B cell (primary cell): ENCODE data around the gene GRB10.

Experiments used
- CTCF ChIP-seq: fragments of 200-600 bp; IDR thresholded peaks from one replicate; pipeline ENCODE4 v1.8.0; 2022; ENCODE audit warnings: antibody characterized with exemption, mild to moderate bottlenecking
- EZH2 ChIP-seq: IDR thresholded peaks from 2 replicates; pipeline ENCODE4 v1.6.1; 2012; ENCODE audit warnings: borderline replicate concordance, low read depth, mild to moderate bottlenecking, moderate library complexity, low read length; ENCODE audit not compliant: insufficient read depth, poor library complexity, severe bottlenecking

- no peak for TF ChIP-seq EZH2
- TF ChIP-seq CTCF, result no peak
Measured at GRCh38 chr7:50660830-50661175, 121.9 kb downstream of the GRB10 start.
